Liver (tissue), 3 donors: ENCODE data around the gene ARID5A.

ENCODE experiments used
- ATF3 ChIP-seq: IDR thresholded peaks from 2 replicates; pipeline ENCODE4 v1.6.1; 2016; ENCODE audit warnings: antibody characterized with exemption
- CTCF ChIP-seq: fragments of 150-350 bp; IDR thresholded peaks from 2 replicates; pipeline ENCODE4 v1.5.1; 2017; ENCODE audit warnings: improper control_type of control experiment, low read depth, low read length; ENCODE audit not compliant: missing input control
- FOXA1 ChIP-seq: IDR thresholded peaks from 2 replicates; pipeline ENCODE4 v1.6.1; 2016; ENCODE audit warnings: antibody characterized with exemption
- HNF4G ChIP-seq: IDR thresholded peaks from 2 replicates; pipeline ENCODE4 v1.6.1; 2016; ENCODE audit warnings: antibody characterized with exemption
- JUND ChIP-seq, 2 donors: IDR thresholded peaks; 2 replicates each; pipeline ENCODE4 v1.6.1; 2016; ENCODE audit warnings: antibody characterized with exemption in 2 of 2
- RAD21 ChIP-seq, 2 donors: IDR thresholded peaks; 2 replicates each; pipeline ENCODE4 v1.6.1; 2016; ENCODE audit warnings: antibody characterized with exemption in 2 of 2, mild to moderate bottlenecking in 2 of 2
- TAF1 ChIP-seq: conservative IDR thresholded peaks from 2 replicates; pipeline ENCODE4 v1.6.1; 2016; ENCODE audit warnings: antibody characterized with exemption, mild to moderate bottlenecking
- YY1 ChIP-seq: IDR thresholded peaks from 2 replicates; pipeline ENCODE4 v1.6.1; 2016; ENCODE audit warnings: antibody characterized with exemption, mild to moderate bottlenecking
- TF ChIP-seq, protein P1 (sequence below): IDR thresholded peaks from 2 replicates; pipeline ENCODE4 v1.6.1; 2016; ENCODE audit warnings: antibody characterized with exemption
- donor health status: healthy.
- donor health status: healthy.

DNA sequence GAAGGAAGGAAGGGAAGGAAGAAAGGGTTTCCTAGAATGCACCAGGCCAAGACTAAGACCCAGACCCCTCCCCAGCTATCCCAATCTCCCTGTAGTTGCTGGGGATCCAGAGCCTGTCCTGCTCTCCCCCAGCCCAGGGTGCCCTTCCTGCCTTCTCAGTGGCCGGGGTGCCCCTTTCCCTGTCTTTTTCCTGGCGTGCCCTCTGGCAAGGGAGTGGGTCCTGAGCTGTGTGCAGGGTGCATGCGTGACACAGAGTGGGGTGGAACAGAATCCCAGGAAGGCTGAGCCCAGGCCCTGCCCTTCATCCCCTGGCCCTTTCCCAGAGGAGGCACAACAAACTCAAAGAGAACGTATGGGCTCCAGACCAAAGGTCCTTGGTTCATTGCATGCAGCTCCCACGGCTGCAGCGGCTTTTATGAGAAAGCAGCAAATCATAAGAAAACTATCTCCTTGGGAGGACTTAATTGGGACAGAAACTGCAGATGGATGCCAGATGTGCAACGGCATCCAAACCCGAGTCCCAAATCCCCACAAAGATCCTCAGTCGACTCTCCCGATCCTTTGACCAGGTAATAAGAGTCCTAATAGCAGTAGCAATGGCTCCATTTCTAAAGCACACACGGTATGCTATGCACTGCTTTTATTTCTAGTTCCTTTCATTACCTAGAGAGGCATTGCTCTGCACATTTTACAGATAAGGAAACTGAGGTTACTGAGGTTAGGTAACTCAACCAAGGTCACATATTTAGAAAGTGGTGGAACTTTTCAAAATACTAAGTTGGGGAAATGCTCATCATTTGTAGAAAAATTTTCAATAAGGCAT, 12.7 kb upstream of the ARID5A start:
- TF ChIP-seq, protein P1, sequence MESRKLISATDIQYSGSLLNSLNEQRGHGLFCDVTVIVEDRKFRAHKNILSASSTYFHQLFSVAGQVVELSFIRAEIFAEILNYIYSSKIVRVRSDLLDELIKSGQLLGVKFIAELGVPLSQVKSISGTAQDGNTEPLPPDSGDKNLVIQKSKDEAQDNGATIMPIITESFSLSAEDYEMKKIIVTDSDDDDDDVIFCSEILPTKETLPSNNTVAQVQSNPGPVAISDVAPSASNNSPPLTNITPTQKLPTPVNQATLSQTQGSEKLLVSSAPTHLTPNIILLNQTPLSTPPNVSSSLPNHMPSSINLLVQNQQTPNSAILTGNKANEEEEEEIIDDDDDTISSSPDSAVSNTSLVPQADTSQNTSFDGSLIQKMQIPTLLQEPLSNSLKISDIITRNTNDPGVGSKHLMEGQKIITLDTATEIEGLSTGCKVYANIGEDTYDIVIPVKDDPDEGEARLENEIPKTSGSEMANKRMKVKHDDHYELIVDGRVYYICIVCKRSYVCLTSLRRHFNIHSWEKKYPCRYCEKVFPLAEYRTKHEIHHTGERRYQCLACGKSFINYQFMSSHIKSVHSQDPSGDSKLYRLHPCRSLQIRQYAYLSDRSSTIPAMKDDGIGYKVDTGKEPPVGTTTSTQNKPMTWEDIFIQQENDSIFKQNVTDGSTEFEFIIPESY, result no peak
- TF ChIP-seq HNF4G, result no peak
- no peak for TF ChIP-seq FOXA1
- no peak for TF ChIP-seq CTCF
- TF ChIP-seq JUND (IDR thresholded peaks at IDR 0.05), result no peak
- no peak for TF ChIP-seq RAD21 (IDR thresholded peaks at IDR 0.05)
- TF ChIP-seq TAF1, result no peak
- TF ChIP-seq ATF3, result no peak
- TF ChIP-seq YY1, result no peak
